DMS114 treated with DMSO at 0.1 percent for 48 hours (cell line): ENCODE data around the gene CRNKL1.

Experiments used
- DNase-seq: peaks from one replicate; lab custom pipeline; 2025; ENCODE audit not compliant: unreplicated experiment; lab: John Stamatoyannopoulos, UW

Gene CRNKL1

DNA sequence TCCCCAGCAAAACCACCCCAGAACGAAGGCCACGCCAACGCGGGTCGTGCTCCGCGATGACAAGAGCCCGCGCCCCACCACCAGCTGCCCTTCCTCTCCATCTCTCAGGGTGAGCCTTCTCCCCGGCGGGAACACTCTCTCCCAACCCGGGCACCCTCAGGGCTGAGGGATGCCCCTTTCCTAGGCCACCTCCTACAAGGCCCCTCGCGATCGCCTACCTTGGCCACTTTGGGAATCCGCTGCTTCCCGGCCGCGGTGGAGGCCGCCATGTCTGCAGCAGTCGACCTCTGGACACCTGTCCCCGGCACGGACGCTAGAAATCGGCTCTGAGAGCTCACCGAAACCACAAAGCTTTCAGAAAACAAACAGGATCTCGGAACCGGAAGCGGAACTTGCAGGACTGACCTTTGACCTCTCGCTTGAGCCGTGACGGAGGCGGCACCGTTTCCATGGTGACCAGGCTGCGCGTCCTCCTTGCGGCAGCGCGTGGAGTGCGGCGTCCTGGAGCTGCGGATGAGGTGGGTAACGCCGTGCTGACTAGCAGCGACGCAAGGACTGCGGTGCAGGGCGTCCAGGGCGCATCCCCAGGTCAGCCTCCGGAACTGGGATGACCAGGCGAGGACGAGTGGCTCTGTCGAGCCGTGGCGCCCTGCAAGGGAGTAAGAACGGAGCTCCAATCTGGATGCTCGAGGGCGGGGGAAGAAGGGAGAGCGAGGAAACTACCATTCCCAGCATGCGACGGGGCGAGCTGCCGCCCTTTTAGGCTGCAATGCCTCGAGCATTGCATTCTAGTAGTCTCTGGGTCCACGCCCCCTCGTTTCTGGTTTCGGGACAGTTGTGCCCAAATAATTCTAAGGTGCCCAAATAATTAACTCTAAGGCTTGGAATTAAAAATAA lies at the start of gene CRNKL1, which contains the start of gene CFAP61:
Gene CRNKL1, minus strand, starts transcription at position 393 of the 897 bp plus-strand sequence. Its CDS starts 124 bp downstream, at position 269.
Gene CFAP61, plus strand, starts transcription at position 459 of the 897 bp plus-strand sequence. CDS start 4,122 bp downstream, outside the sequence.
- peak; percentile 85 for DNase-seq

DNA sequence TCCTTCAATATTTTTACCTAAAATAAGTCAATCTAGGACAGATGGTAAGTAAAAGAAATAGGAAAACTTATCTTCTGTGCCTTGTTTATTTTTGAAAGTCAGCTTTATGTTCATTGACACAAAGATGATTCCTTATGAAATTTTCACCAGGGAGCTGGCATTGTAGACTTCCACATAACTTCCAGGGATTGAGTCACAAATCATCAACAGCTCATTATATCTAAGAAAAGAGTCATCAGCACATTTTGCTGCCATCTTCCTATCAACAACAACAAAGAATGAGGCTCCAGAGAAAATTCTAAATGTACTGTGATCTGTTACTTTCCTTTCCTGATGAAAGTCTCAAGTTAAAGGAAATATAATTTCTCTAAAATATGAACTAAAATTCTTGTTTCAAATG lies 48.6 kb upstream of the CRNKL1 start:
- no peak for DNase-seq

DNA sequence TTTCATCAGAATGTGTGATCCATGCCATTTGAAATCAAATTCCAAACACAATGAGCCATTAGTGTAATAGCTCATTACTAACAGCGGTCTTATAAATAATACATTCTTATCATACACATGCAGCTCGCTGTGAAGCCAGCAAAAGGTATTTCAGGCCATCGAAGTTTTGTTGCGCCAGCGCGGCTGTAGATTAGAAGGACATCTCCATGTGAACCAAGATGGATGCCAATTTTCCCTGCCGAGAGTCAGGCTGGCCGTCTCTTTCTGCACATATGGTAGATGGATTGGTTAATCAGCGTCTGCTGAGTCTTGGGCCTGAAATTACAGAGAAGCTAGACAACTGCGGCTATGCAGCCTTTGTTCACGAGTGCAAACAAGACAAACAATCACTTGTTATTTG lies 44.2 kb upstream of the CRNKL1 start:
- no peak for DNase-seq

DNA sequence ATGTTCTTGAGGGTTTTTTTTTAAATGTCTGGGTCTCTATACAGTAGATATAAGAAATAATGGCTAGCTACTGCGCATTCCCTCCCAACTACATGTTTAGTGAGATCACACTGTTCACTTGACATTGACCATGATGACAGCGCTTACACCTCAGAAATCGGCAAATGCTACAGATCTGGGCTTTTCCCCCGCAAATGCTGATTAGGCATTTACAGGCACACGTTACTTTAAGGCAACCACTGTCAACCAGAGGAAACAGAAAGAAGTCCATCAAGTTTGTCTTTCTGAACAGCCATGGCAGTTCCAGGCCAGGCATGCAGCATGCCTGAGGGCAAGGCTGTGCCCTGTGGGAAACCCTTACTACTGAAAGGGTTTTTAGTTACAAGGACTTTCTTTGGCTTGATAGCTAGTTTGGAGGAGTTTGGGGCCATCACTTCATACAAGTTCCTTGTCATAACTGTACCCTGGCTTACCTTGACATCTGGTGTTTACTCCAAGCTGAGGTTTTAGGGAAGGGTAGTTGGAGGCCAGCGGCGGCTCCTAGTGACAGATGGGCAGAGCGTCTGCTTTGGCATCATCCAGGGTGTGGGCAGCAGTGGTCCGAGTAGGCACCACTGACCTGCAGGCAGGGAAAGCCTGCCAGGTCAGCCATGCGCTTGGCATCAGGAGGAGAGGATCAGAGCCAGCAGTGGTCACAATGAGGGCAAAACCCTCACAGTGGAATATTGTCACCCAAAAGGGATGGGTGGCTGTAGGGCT lies 43.0 kb upstream of the CRNKL1 start:
- no peak for DNase-seq

DNA sequence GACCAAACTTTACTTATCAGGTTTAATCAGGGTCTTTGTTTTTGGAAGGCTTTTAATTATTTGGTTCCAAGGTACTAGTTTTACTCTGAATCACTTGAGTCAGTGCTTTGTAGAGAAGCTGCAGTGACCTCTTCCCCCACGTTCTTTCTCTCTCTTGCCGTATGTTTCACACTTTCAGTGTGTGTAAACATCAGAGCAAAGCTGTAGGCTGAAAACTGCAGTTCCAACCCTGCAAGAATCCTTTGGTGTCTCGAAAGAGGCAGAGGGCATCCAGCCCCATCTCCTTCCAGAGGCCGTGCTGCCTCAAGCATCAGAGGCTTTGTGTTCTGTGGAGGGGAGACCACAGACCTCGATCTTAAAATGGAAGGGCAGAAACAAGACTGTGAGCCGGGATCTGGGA lies 42.1 kb upstream of the CRNKL1 start:
- no peak for DNase-seq

DNA sequence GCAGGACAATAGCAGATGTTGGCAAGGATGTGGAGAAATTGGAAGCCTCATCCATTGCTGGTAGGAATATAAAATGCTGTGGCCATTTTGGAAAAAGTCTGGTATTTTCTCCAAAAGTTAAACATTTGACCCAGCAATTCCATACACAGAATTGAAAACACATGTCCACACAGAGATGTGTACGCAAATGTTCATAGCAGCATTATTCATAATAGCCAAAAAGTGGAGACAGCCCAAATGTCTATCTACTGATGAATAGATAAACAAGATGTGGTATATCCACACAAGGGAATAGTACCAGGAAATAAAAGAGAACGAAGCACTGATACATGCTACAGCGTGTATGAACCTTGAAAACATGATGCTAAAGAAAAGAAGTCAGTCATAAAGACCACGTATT lies 40.6 kb upstream of the CRNKL1 start:
- DNase-seq, result no peak

DNA sequence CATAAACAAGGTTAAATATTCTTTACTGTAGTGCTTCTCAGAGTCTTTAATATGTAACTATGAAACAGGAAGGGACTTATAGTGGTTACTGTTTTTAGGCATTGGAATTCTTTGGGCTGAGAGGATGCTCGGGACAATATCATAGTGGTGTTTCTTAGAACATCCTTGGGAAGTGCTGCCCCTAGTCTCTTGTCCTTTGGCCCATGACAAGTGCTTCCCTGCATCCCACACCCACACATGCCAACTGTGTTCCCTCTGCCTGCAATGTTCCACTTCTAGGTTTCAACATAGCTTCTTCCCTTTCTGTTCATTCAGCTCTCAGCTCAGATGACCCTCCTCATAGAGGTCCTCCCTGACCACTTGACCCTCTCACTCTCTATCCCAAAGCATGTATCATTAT lies 37.7 kb upstream of the CRNKL1 start:
- DNase-seq, result no peak

DNA sequence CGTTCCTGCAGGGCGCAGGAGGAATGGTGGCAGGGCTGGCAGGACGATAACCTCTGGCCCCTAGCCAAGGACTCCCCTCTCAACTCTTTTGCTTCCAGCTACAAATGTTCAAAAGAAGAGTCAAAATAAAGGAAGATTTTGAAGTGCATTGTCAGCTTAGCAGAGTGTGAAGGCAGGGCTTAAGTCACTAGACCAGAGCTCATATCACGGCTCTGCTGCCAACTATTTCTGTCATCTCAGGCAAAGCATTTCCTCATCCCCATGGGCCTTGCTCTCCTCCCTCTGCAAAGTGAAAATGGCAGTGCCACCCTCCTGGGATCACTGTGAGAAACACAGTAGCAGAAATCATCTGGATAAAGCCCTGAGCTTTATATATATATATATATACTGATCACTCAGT lies 36.8 kb upstream of the CRNKL1 start:
- no peak for DNase-seq

DNA sequence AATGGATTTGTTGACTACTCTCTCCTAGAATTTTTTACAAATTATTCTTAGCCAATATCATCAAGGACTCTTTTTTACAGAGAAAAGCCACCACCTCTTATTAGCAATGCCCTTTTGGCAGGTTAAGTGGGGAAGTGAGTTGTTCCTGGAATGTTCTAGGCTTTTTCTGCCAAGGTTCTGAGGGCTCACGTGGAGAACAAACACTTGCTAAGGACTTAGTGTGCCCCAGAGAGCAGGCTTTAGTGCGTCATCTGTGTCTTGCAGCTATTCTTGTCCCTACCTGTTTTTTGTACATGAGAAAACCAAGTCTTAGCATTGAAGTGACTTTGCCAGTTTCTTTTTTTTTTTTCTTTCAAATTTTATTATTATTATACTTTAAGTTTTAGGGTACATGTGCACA lies 33.5 kb upstream of the CRNKL1 start:
- no peak for DNase-seq

DNA sequence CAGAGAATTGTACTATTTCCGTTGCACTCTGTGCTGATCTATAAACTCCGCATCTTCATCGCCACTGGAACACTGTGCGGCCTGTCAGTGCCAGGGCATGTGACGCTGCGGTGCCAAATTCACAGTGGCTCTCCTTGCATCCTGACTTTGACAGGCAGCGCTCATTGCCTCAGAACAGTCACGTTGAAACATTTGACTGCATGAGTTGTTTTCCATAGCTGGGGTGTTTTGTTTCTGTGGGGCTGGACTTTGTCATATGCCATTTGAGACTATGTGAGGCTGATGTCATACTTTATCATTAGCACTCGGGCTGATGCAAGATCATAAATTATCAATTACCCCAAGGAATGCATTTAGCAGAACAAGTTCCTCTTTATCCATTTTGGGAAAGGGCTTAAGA lies 32.8 kb upstream of the CRNKL1 start:
- no peak for DNase-seq

DNA sequence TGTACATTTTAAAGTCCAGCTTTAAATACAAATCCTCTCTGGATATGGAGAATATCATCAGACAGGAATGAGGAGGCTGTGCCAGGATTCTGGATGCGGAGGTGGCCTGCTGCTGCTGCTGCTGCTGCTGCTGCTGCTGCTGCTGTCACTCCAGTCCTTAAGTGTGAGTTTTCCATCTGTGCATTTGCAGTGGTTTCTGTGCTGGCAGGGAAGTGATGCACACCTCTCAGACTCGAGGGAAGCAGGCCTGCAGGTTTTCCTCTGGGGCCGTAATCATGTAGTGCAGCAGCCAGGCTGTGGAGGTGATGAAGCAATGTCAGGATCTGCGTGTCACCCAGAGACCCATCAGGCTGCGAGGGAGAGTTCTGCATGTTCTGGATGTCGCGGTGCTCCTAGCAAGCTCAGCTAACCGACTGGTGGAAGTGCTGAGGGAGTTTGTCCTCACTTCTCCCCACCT lies 32.1 kb upstream of the CRNKL1 start:
- DNase-seq, result no peak

DNA sequence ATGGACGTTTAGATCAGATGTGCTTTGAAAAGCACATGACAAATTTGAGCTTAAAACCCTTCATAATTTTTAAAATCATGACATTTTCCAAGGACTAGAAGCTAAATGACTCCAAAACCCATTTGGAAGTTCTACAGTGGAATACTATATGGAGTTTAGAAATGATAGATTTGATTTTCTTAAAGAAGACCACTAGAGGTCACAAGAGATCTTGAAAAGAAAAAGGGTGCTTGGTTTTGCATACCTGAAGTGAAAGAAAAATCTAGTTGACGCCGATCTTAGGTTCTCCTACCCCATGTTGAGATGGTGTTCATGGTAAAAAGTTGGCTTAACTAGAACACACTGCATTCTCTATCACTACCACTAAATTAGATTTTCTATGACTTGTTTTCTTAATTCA lies 31.5 kb upstream of the CRNKL1 start:
- DNase-seq, result peak; percentile 55

DNA sequence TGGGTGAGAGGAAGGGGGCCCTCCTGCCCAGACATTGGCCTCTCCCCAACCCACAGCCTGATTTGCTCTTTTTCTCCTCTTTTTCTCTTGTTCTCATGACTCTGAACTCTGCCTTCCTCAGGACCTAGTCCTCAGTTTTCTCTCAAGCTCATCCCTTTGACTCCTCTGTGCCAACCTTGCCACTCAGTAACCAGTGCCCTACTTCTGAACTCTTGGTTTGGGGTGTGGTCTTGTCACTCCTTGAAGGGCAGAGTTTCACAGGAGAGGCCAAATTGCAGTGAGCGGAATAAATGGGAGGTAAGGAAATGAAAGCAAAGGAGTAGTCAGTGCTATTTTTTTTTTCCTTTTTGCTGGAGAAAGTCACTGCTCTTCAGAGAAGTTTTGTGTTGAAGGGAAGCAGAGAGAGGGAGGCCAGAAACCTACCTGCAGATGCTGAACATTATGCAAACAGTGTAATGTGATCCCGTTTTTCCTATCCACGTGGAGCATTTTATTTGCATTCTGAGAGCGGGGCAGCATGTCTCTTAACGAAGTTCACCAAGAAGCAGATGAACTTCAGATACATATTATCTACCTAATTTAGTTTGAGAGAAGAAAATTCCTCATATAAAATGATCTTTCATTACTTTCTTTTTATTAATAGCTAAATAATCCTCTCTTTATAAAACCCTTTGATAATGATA lies 27.0 kb upstream of the CRNKL1 start:
- DNase-seq, result no peak

DNA sequence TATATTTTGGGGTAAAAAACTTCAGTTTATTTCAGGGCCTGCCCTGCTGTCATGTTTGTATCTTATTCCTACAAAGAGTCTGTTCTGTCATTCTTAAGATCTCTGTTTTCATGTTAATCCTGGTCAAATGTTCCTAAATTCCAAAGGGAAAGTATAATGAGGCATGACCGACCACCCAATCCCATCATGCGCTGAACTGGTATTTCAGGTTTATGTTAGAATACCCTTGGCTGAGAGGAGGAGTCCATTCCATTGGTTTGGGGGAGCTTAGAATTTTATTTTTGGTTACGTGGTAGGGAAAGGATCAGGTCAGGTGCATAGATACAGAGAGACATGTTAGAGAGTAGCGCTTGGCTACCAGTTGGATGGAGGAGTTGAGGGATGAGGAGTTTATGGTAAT lies 25.8 kb upstream of the CRNKL1 start:
- DNase-seq, result no peak

DNA sequence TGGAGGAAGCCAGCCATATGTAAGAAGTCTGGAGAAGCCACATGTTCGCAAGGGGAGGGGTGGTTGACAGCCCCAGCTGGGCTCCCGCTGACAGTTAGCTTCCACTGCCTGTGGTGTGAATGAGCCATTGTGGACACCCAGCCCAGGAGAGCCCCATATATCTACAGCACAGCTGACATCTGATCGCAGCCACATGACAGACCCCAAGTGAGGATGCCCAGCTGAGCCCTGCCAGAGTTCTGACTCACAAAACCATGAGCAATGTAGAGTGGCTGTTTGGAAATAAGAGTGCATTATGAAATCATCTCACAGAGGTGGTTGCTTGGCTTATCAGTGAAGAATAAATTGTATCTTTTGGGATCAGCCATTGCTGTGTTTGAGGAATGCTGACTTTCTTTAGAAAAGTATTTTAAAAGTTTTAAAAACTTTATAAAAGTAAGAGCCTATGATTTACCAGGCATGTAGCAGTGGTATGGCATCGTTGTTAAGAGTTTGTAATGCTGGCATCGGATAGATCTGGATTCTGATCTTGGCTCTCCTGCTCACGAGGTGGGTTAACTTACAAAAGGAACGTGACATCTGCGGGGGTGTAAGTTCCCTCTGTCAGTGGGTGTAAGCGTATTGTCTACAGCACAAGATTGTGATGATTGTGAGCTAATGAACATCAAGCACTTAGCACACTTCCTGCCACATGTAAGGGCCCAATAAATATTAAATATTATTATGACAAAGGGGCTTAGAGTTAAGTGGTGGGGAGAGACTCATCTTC lies 24.2 kb upstream of the CRNKL1 start:
- no peak for DNase-seq

DNA sequence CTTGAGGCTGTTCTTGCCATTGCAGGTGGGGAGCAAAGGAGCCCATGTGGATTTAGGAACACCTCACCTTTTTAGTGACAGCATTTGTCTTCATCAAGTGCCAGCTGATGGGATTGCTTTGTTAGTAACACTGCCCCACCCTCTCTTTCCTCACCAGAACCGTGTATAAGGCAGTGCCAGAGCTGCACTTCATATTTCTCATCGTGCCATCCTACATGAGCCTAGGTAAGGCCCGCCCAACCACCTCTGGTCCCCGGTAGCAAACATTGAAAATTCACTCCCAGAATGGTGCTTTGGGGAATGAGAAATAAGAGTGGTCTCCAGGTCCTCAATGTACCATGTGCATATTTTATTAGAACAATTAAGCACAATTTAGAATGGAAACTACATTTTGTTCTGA lies 22.8 kb upstream of the CRNKL1 start:
- DNase-seq, result no peak

DNA sequence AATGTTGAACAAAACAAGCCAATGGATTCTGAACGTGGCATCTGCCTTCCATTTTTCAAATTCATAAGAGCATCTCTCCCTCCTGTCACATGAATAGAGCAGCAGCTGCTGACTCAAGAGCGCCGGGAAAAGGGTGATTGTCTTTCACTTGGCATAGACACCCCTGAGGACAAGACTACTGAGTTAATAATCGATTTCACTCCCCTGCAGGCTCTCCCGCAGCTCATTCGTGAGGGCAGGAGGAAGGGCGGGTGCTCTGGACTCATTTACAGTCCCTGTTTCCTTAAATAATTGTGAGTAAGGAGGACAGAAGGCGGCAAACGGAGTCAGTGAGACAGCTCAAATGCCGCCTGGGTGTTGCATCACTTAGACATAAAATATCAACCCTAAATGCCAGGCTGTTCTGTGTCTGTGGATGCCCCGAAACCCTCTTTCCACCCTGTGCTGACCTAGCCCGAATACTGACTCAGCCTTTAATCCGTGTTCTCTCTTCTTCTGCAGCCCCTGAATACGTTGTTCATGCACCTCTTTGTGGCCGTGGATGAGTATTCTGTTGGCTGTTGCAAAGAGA lies 21.6 kb upstream of the CRNKL1 start:
- no peak for DNase-seq

DNA sequence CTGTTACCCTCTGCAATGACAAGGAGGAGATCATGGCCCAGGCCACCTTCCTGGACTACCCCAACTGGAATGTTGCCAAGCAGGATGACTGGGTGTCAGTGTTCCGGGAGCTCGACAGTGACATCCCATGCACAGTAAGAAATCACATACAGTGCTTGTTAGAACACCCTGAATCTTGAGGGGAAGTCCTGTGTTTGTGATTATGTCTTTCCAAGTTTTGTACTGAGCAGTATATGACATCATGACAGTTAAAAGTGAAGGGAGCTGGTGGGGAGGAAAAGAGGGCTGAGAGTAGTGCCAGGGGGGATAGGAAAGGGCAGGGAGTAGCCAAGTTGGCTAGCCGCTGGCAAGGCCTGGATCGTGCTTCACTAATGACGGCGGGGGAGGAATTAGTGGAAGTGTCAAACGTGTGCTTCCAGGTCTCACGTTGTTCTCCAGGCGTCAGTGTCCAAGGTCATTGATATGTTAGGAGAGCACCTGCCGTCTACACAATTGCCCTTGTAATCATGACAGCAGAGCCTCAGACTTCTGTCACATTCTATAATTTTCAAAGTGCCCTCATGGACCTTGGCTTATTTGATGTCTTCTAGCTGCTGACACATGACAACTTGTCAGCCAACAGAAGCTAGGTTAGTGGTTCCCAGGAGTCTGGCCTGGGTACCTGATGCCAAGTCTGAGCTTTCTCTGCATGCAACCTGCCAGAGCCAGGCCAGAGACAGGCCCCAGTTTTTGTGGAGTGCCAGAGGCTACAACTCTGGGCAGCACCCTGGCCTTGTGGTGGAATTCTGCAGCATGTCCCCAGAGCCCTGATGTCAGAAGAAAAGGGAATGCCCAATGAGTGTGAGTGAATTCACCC lies 18.8 kb upstream of the CRNKL1 start:
- DNase-seq, result no peak

DNA sequence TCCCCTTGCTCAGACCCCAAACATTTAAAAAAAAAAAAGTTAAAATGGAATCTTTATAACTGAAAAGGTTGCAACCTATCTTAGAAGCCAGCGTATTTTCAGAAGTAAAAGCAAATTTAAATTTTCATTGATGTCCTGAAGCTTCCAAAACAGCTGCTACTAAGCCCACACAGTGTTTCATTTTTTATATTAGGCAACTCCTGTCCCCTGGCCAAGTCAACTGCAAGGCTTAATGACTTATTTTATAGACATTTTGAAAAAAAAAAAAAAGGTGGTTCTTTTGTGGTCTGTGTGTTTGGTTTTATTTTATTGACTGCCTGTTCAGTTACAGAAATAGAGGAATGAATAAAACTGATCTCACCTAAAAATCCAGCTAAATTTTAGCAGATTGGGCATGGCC lies 13.1 kb upstream of the CRNKL1 start:
- no peak for DNase-seq
